Measurements from ENCODE around the gene LYST. TPM values are rescaled to one million over a fixed set of nuclear protein-coding genes. Genes with fewer than 3 reads are reported as not detected.
"Not testable (repeated sequence)": the region's sequence is repeated elsewhere in the genome, so short reads cannot be mapped to it uniquely, and the experiment has no call there.

LYST gene
- total RNA-seq, 4 donors from 2014 or later, result 46.8 to 68.4 (median 47.8) TPM

GRCh38 chr1:235802573-235803346 lies 63.9 kb downstream of the LYST start:
- intact Hi-C loops (cut with DNase I), result no loop called here
- no peak for TF ChIP-seq POLR2A (IDR thresholded peaks at IDR 0.05)
- no peak for TF ChIP-seq CTCF (IDR thresholded peaks at IDR 0.05)
- Histone ChIP-seq H3K36me3 (peaks cover 4 to 9% of the 10 kb centered on the region in 2 donors), H3K9me3 (no peaks in the 10 kb centered on the region), H3K27ac (no peak overlapping the region), H3K27me3 (no peaks in the 10 kb centered on the region), H3K4me1 (no peaks in the 10 kb centered on the region), H3K4me3 (replicated peaks in 1 of 3) (no peak overlapping the region)
- no peak for DNase-seq
- 95 to 96% methylated on average over 4 of the region's 4 CpGs for WGBS, 2 donors

- no peak overlapping the region for H3K27ac ChIP-seq
These were observed 67.4 kb downstream of the LYST start for GRCh38 chr1:235799264-235799663.

GRCh38 chr1:235791532-235792060 lies 75.1 kb downstream of the LYST start:
- H3K9me3 ChIP-seq, result no peaks in the 10 kb centered on the region
- H3K36me3 ChIP-seq, result peaks cover 3 to 28% of the 10 kb centered on the region in 2 donors

More at GRCh38 chr1:235799264-235799663, 67.4 kb downstream of the LYST start:
- TF ChIP-seq CTCF (IDR thresholded peaks at IDR 0.05), result no peak
- no peak for TF ChIP-seq POLR2A (IDR thresholded peaks at IDR 0.05)
- DNase-seq, result no peak
- peaks cover 0 to 2% of the 10 kb centered on the region in 2 donors for H3K36me3 ChIP-seq
- 96 to 98% methylated on average over 2 of the region's 2 CpGs for WGBS, 2 donors
- H3K9me3 ChIP-seq, result no peaks in the 10 kb centered on the region
- no peaks in the 10 kb centered on the region for H3K4me1 ChIP-seq
- no peaks in the 10 kb centered on the region for H3K27me3 ChIP-seq
- intact Hi-C loops (cut with DNase I), result no loop called here
- H3K4me3 ChIP-seq (replicated peaks in 1 of 3), result no peak overlapping the region

GRCh38 chr1:235790123-235790522 lies 76.6 kb downstream of the LYST start:
- no peak for DNase-seq
- Histone ChIP-seq H3K27ac (no peak overlapping the region), H3K4me1 (no peaks in the 10 kb centered on the region), H3K9me3 (no peaks in the 10 kb centered on the region), H3K27me3 (no peaks in the 10 kb centered on the region), H3K4me3 (replicated peaks in 1 of 3) (no peak overlapping the region), H3K36me3 (peaks cover 3 to 28% of the 10 kb centered on the region in 2 donors)
- intact Hi-C loops (cut with DNase I), result no loop called here
- TF ChIP-seq CTCF (IDR thresholded peaks at IDR 0.05) (no peak), POLR2A (IDR thresholded peaks at IDR 0.05) (no peak)

More at GRCh38 chr1:235791532-235792060, 75.1 kb downstream of the LYST start:
- Histone ChIP-seq H3K27me3 (no peaks in the 10 kb centered on the region), H3K27ac (no peak overlapping the region), H3K4me1 (no peaks in the 10 kb centered on the region), H3K4me3 (replicated peaks in 1 of 3) (no peak overlapping the region)
- no peak for TF ChIP-seq POLR2A (IDR thresholded peaks at IDR 0.05)
- TF ChIP-seq CTCF (IDR thresholded peaks at IDR 0.05), result no peak
- DNase-seq, result no peak
- intact Hi-C loops (cut with DNase I), result no loop called here
- WGBS, 2 donors, result 86 to 91% methylated on average over 7 of the region's 7 CpGs

- intact Hi-C loops (cut with DNase I), result loop anchor here (10.0 kb wide), 1 partner anchor 272 kb away; no protein-coding TSS in a partner anchor
- 94 to 95% methylated on average over 8 of the region's 8 CpGs for WGBS, 2 donors
- peaks cover 3 to 22% of the 10 kb centered on the region in 2 donors for H3K36me3 ChIP-seq
These were observed 80.3 kb downstream of the LYST start for GRCh38 chr1:235786227-235786898.

More at GRCh38 chr1:235786227-235786898, 80.3 kb downstream of the LYST start:
- H3K9me3 ChIP-seq; H3K4me3 ChIP-seq (replicated peaks in 1 of 3); DNase-seq; H3K4me1 ChIP-seq; H3K27ac ChIP-seq; H3K27me3 ChIP-seq: not testable (repeated sequence)
